ENCODE results near the gene UPB1.

GRCh38 chr22:24571266-24571665 is 76.1 kb downstream of the UPB1 start:
- no peak for TF ChIP-seq YY1 (IDR thresholded peaks at IDR 0.05)
- TF ChIP-seq, protein P1, sequence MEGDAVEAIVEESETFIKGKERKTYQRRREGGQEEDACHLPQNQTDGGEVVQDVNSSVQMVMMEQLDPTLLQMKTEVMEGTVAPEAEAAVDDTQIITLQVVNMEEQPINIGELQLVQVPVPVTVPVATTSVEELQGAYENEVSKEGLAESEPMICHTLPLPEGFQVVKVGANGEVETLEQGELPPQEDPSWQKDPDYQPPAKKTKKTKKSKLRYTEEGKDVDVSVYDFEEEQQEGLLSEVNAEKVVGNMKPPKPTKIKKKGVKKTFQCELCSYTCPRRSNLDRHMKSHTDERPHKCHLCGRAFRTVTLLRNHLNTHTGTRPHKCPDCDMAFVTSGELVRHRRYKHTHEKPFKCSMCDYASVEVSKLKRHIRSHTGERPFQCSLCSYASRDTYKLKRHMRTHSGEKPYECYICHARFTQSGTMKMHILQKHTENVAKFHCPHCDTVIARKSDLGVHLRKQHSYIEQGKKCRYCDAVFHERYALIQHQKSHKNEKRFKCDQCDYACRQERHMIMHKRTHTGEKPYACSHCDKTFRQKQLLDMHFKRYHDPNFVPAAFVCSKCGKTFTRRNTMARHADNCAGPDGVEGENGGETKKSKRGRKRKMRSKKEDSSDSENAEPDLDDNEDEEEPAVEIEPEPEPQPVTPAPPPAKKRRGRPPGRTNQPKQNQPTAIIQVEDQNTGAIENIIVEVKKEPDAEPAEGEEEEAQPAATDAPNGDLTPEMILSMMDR (IDR thresholded peaks at IDR 0.05; ENCODE audit: low read depth, low read length, missing input control) = no peak
- no peak for TF ChIP-seq JUND (IDR thresholded peaks at IDR 0.05)
- no peak for TF ChIP-seq NR2F2 (IDR thresholded peaks at IDR 0.05)
- TF ChIP-seq, protein P2, sequence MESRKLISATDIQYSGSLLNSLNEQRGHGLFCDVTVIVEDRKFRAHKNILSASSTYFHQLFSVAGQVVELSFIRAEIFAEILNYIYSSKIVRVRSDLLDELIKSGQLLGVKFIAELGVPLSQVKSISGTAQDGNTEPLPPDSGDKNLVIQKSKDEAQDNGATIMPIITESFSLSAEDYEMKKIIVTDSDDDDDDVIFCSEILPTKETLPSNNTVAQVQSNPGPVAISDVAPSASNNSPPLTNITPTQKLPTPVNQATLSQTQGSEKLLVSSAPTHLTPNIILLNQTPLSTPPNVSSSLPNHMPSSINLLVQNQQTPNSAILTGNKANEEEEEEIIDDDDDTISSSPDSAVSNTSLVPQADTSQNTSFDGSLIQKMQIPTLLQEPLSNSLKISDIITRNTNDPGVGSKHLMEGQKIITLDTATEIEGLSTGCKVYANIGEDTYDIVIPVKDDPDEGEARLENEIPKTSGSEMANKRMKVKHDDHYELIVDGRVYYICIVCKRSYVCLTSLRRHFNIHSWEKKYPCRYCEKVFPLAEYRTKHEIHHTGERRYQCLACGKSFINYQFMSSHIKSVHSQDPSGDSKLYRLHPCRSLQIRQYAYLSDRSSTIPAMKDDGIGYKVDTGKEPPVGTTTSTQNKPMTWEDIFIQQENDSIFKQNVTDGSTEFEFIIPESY (IDR thresholded peaks at IDR 0.05) = no peak
- no peak for TF ChIP-seq TAF1 (conservative IDR thresholded peaks at IDR 0.05)
- TF ChIP-seq HNF4A (conservative IDR thresholded peaks at IDR 0.05) = no peak
- no peak for TF ChIP-seq SP1 (IDR thresholded peaks at IDR 0.05)

Data from liver (tissue), 3 donors.